ENCODE data around the gene VPS39.

Gene VPS39

DNA sequence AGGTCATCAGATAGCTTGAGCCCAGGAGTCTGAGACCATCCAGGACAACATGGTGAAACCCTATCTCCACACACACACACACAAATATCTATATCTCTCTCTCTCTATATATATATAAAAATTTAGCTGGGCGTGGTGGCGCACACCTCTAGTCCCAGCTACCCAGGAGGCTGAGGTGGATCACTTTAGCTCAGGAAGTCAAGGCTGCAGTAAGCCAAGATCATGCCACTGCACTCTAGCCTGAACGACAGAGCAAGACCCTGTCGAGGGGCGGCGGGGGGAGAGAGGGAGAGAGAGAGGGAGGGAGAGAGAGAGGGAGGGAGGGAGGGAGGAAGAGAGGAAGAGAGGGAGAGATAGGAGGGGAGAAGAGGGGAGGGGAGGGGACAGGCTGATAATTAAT is 79.6 kb downstream of the VPS39 start:
- DNase-seq, result no peak

DNA sequence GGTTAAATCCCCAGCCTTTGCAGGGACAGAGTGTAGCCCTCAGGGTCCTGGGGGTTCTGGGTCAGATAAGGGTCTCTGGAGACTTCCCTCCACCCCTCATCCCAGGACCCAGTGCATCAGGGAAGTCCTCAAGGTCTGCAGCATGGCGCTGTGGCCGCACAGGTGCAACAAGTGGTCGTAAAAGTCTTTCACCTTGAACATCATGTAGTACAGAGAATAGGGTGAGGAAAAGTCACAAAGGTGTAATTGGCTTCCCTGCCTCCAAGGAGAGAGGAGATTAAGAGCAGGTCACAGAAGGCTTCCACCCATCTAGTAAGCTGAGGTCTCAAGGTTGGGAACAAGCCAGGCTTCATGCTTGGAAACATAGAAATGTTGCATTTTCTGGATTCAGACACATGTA is 84.6 kb downstream of the VPS39 start:
- no peak for DNase-seq

DNA sequence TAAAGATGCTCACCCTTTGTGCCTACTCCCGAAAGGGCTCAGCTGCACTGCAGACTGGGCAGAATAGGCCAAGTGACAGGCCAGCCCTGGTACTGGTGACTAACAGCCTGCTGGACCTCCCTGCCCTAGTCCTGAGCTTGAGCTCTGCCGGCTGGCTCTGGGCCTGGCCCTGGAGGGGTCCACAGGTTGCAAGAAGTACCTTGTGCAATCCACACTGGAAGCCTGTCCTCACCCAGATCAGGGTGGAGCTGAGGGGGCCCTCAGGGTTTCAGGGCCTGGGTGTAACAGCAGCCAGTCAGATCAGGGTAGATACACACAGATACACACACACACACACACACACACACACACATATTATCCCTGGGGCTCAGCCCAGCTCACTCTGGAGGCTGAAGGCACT is 86.4 kb downstream of the VPS39 start:
- no peak for DNase-seq

DNA sequence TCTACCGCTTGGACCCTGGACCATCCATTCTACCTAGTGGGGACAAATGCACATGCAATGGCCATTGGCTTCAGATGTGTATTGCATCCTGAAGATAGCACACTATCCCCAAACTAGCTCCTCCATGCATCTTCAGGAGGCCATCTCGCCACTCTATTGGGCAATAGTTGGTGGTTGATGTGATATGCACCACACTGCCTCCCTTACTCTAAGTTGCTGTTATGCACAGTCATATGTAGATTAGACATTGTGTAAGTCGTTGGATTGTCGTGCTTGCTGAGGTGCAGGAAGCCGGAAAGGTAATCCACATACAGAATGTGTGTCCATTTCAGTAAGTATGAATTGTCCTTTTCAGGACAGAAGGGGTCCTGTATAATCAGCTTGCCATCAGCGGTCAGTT is 87.1 kb downstream of the VPS39 start:
- DNase-seq, result no peak

GRCh38 chr15:42120285-42120684 is 87.8 kb downstream of the VPS39 start:
- DNase-seq, result no peak

- peak in 1 of 2 experiments; percentile 35 for DNase-seq
These were observed 88.7 kb downstream of the VPS39 start for GRCh38 chr15:42119446-42119760.

DNA sequence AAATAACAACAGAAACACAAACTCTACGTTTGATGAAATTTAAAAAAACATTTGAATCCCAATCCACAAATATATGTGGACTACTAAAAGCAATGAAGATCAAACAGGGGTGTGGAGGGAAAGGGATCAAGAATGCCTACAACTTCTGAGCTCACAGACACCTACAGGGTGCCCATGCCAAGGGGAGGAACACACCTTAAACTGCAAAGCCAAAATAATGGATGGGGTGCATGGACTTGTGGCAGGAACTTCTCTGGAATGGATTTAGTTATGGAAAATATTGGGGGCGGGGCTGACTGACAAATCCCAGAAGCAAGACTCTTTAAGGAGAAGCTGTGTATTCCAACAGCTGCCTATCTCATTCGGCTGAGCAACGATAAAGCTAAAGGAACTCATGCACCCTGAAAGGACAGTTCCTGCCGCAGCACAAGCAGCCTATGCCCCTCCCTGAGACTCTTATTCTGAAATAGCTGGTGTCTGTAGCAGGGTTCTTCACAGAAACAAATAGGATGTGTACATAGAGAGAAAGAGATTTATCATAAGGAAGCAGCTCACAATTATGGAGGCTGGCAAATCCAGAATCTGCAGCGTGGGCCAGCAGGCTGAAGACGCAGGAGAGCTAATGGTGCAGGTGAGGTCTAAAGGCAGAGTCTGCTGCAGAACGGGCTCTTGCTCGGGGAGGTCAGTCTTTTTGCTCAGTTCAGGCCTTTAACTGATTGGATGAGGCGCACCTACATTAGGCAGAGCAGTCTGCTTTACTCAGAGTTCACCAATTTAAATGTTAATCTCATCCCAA is 89.3 kb downstream of the VPS39 start:
- DNase-seq, result peak; percentile 48 to 73

DNA sequence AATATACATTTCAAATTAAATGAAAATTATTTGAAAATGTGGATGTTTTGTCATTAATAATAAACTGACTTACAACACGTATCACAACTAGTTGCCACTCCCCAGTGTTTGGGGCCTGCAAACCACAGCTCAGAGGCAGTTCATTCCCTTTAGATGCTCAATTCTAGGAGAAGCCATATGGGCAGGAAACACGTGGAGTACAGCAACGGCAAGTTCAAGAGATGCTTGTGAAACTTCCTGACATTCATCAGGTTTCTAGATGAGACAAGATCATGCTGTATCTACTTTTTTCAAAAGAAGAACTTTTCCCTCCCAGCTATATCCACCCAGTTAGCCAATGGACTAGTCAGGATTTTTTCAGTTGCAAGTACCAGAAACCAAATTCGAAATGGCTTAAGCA is 96.2 kb downstream of the VPS39 start:
- no peak for DNase-seq

GRCh38 chr15:42110367-42110766 is 97.7 kb downstream of the VPS39 start:
- peak; percentile 7 to 72 for DNase-seq

DNA sequence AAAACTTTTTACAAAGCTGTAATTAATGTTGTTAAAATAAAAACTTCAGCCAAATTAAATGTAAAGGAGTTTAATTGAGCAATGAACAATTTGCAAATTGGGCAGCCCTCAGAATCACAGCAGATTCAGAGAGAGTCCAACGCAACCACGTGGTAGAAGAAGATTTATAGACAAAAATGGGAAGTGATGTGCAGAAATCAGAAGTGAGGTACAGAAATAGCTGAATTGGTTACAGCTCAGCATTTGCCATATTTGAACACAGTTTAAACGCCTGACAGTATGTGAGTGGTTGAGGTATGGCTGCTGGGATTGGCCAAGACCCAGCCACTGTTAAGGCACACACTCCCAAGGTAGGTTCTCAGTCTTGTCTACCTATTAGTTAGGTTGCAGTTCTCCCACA is 99.3 kb downstream of the VPS39 start:
- no peak for DNase-seq
